SIG-M5 treated with dmso at 0.1 percent for 504 hours (cell line): Measurements from ENCODE around the gene HAAO.

ENCODE experiments used
- DNase-seq: peaks from one replicate; lab custom pipeline; 2025; ENCODE audit not compliant: unreplicated experiment; lab: John Stamatoyannopoulos, UW

HAAO gene

DNA sequence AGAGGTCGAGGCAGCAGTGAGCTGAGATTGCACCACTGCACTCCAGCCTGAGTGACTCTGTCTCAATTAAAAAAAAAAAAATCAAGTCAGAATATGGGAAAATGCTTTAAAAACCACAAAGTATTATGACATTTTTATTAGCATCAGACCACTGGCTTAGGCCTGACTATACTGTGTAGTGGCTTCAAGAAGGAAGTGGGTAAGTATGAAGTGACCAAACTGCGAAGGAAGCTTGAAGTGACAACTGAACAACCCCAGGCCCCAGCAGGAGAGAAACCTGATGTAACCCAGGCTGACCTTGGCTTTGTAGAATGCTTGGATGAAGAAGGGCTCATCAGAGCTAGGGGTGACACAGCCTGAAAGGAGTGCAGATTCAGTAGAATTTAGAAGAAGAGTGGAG, 21.4 kb upstream of the HAAO start:
- peak; percentile 64 for DNase-seq

DNA sequence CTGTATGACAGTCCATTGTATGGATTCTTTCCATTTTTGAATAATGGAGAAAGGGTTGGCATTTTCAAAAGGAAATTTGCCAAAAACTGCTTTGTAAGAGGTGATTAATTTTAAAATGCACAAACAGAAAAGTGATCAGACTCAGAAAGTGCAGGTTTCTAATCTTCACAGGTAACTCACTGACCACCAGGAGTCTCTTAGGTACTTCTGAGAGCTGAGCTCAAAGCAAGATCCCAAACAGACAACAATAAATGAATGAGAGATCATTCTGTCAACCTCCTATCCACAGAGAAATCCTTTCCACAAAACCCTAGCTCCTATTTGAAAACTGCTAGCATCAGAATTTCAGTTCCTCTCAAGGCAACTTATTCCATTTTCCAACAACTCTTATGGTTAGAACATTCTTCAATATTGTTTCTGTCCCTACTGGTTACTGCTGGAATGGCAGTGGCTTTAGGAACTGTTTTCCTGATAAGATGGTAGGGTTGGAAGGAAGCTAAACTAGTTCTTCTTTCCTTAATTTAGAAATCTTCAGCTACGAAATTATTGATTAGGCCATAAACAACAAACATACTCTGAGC, 20.6 kb upstream of the HAAO start:
- peak; percentile 57 for DNase-seq

DNA sequence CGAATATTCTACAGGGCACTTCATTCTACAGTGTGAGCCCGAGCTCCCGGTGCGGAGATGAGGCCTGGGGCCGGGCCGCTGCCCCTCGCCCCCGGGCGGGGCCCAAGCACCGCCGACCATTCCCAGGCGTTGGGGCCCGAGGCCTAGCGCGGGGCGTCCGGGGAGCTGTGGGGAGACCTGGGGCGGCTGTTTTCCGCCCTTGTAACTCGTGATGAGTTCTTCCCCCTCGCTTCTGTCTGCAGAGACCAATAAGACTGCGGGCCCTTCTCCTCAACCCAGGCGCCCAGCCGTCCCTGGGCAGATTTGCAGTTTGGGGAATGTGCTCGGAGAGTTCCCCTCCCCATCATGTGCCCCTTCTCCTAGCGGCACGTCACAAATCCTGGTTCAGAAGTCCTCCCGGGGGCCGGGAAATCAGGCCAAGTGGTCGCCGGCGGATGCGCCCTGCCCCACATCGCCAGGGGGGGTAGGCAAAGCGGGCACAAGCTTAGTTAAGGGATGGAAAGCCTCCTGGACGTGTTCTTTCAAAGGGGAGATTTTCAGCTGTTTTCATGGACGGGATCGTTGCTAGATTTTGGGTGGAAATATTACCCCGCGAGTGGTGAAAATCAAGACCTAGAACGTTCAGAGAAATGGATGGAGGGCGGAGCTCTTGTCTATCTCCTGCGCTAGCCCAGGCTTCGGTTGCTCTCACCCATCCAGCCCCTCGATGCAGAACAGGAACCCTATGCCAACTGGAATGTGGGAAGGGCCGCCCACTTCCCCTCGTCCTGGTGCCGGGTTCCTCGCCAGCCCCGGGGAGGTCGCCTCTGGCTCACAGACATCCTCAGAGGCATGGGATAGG, 18.8 kb upstream of the HAAO start:
- no peak for DNase-seq

DNA sequence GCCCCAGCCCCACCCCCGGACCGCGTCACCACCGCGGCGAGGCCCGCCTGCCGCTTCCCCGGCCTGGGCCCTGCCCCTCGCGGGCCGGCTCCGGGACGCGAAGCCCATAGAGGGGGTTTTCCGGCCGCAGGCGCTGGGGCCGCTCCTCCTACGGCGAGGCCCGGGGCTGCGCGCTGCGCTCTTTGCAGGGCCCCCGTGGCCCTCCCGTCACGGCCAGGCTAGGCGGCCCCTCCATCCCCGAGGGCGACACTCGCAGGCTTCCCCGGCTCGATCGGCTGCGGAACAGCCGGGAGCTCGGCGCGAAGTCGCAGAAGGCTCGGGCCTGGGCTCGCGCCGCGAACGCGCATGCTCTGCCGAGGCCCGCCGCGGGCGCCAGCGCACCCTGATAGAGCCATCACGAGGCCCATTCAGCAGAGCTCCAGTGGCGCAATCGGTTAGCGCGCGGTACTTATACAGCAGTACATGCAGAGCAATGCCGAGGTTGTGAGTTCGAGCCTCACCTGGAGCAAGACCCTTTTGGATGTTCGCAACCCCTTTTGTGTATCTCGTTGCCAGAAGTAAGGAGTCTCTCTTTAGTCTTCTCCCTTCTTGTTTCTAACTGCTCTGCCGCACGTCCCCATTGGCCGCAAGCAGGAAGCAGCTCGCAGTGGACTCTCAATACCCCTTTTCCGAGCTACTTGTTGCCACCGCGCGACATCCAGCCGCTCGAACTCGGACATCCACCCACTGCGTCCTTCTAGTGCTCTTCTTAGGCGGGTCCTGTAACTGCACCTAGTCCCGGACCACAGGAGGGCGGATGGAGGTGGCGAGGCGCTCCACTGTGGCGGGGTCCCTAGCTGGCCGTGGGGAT, 18.0 kb upstream of the HAAO start:
- DNase-seq = peak; percentile 91

DNA sequence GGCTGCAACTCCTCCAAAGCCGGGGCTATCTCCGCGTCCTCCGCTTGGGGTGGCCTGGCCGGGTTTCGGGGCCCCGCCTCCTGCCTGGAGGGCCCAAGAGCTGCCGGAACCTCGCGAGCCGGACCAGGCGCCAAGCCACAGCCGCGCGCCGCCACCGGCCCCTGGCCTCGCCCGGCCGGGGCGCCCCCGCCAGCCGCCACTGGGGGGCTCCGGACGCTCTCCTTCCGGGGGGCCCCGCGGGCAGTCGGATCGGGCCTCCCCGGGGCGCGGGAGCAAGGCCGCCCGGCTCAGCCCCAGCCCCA, 17.4 kb upstream of the HAAO start:
- DNase-seq = peak; percentile 82

DNA sequence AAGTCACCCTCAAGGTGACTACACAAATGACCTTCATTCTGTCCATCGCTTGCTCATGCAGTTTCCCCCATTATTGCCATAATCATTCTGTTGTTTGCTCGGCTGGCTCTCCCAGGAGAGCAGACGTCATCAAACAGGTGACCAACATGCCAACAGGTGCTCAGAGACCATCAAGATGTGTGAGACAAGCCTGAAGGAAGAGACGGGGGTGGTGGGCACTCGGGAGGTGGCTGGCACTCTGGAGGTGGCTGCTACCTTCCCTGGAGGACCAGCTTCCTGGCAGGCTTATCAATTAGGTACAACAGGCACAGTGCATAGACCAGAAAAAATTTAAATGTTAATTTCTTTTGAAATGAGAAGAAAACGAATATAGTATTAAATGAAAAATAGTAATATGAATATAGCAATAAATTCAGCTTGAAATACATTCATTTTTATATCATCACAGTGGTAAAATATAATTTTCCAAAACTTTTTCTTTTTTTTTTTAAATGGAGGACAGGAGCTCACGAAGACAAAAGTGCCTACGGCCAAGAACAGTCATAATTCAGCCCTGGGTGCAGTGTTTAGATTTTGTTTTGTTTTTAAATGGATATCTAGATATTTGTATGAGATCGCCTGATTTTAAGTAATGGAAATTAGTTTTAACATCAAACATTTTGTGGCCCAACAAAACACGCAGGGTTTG, 16.9 kb upstream of the HAAO start:
- no peak for DNase-seq

DNA sequence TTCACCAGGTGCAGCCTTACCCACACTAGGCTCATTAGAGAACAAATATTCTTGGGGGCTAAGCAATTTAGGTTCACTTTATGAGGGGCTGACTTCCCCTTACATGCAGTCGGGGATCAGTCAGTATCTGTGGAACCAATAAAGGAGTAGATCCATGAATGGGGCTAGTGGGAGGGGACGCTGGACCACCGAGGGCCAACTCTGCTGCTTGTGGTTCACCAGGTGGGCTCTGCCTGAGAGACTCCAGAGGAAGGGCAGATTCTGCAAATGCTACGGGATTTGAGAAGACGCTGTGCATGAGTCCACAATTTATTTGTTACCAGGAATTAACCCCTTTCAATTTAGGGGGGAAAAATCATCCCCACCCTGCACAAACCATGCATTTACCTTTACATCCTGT, 15.9 kb upstream of the HAAO start:
- no peak for DNase-seq

DNA sequence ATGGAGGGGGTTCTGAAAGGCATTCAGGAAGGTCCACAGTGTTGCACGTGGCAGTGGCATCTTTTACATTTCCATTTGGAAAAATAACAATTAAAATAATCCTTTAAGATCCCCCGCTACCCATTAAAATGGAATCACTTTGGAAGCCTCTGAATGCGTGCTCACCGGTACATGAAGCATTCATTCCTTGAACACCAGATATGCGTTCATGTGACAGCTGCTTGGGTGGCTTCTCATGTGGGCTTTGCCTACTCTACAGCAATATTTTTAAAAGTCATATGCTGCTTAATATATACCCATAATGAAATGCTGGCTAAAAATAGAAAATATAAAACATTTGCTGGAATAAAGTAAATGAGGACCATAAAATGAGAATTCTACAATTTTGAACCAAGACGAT, 14.4 kb upstream of the HAAO start:
- no peak for DNase-seq

DNA sequence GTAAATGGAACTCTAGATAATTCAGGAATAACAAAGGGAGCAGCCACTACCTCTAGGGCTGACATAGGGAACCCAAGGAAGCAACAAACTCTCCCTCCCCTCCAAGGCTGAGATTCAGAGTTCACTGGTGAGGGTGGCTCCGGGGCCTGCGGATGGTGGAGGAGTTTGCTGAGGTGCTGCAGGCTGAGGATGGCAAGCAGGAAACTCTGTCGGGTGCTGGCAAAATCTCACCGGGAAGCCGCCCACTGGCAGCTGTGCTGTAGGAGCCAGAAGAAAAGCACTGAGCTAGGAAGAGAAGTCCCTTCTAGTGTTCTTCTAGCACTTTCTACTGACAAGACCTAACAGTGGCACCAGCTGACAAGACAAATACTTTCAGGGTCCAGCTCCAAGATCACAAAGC, 12.5 kb upstream of the HAAO start:
- no peak for DNase-seq

DNA sequence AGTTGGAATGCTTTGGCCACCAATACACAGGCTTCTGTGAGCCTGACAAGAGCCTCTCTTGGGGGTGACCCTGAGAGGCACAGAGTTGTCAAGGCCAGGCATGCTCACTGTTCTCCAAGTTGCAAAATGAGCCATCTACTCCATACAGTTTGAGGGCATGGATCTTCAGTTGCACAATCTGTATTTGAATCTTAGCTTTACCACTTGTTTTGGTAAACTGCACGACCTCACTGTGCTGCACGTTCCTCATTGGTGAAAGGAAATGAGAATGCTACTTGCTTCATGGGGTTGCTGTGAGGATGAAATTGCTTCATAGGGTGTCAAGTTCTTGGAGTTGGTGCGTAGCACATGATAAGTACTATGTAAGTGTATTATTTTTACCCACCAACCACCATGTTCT, 12.0 kb upstream of the HAAO start:
- peak; percentile 95 for DNase-seq

DNA sequence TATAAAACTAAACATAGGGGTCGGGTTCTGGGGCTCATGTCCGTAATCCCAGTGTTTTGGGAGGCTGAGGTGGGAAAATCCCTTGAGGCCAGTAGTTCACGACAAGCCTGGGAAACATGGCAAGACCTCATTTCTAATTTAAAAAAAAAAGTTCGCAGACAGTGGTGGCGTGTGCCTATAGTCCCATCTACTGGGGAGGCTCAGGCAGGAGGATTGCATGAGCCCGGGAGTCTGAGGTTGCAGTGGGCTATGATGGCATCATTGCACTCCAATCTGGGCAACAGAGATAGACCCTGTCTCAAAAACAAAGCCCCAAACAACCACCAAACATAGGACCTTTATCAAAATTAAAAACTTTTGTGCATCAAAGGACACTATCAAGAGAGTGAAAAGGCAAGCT, 9.8 kb upstream of the HAAO start:
- no peak for DNase-seq

DNA sequence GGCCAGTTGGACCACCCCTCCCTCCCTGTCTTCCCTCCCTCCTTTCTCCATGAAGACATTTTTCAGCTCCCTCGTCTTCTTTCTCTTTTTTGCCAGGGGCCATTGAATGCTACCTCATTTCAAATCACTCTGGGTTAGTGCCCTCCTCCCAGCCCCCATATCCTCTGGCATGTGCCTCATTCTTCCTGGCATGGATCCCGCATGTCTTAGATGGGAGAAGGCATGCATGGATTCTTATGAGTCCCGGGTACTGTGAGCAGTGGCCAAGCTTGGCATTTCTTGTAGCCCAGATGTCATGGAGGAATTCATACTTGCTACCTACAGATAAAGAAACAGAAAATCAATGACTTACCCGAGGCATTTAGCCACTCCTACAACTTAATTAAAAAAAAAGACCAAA, 9.0 kb upstream of the HAAO start:
- DNase-seq = no peak

DNA sequence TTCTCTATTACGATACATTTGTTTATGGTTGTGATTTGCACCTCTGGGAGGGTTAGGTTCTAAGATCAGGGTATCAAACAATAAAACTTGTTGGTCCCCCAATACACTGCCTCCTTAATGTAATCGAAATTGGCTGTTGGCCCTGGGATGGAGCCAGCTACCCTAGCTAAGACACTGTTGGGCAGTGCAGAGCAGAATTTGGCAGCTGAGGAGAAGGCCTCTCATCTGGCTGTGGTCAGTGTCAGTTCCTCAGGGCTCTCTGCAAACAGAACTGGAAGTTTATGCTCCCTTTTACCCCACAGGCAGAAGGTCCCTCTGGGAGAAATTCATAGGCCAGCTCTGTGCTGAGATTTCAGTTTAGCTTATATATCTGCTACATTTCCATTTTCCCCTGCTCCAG, 8.6 kb upstream of the HAAO start:
- no peak for DNase-seq

DNA sequence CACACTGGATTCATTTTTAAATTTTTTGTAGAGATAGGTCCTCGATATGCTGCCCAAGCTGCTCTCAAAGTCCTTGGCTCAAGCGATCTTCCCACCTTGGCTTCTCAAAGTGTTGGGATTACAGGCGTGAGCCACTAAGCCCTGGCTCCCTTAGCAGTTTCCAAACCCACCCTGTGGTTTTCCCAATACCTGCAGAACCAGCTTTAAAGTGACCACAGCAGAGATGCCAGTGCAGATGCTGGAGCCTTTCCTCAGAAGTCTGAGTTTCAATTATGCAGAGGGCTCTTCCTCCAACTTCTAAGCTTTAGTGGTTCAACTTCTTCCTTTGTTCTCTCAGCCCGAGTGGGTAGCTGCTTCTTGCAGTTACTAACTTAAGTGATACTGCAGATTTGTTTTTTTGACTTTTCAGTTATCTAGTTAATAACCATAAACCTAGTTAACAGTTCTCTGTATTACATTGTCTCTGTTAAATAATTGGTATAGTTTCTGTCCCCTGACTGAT, 8.1 kb upstream of the HAAO start:
- DNase-seq = no peak

DNA sequence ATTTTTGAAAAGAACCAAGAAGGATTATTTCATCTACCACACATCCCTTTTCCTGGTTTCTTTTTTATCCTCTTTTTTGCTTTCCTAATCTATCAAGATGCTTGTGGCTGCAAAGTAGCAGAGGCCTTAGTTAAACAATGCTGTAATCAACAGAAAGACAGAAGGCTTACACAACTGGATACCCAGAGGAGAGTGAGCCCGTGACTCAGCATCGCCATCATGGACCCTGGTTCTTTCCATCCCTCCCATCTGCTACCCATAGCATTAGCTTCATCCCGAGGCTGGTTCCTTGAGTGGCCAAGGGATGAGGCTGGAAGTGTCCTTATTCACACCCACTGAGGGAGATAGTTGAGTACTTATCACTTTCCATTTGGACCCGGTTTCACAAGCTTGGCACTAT, 7.5 kb upstream of the HAAO start:
- DNase-seq = no peak

DNA sequence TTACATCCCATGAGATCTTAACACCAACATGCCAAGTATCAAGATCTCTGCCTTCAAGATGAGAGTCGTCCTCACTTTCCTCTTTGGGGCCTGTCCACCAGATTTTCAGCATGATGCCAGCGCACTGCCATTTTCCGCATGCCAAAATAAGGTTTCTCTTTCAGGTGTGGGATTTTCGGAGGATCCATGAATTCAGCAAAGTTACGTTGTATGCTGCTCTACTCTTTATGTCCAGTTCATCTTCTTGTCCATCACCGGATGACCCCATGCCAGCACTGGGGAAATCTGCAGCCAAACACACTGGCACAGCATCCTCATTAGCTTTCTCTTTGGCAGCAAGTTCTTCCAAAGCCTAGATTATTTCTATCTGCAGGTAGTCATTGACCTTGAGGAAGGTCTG, 4.9 kb upstream of the HAAO start:
- no peak for DNase-seq

DNA sequence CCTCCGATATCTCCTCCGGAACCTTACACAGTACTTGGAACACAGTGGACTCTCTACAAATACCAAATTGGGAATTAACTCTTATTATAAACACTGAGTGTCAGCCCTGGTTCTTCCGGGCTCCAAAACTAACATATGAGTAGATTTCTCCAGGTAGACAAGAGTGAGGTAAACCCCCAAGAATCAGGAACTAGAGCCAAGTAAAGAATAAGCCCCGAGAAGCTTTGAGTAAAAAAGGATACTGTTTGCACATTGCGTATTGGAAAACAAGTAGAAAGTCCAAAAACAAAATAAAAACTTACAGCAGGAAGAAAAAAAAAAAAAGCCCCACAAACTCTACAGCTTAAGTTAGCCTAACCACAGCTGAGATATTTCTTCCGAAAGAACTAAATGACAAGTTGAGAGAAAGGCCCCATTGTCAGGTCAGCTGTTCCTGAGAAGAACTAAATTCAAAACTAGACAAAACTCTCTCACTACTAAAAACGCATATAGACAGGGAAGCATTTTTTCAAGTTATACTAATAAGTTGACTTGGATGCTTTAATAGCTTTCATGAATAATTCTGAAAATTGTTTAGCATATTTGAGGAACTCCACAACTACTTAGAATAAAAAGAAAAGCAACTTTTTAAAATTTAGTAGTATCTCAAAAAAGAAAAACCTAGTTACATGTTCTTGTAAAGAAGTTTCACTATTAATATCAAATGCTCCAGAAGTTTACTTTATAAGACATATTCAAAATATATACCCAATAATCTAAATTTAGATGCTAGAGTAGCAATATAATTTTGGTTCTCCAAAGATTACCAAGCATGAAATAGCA, 4.3 kb upstream of the HAAO start:
- no peak for DNase-seq

DNA sequence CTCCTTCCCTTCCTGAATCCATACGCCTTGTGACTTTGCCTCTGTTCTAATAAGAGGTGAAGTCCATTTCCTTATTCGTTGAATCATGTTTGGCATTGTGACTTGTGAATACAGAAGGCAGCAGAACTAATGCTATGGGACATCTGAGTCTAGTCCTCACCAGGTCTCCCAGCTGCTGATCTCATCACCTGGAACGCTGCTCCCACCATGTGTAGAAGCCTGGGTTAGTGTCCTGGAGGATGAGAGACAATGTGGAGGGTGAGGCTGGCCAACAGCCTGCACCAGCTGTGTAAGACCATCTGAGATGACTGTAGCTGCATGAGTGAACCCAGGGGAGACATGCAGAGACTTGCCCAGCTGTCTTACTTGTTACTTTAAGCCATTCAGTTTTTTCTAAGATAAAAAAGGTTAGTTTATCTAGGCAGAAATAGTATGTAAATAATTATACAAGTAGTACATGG, 3.5 kb upstream of the HAAO start:
- DNase-seq = no peak

DNA sequence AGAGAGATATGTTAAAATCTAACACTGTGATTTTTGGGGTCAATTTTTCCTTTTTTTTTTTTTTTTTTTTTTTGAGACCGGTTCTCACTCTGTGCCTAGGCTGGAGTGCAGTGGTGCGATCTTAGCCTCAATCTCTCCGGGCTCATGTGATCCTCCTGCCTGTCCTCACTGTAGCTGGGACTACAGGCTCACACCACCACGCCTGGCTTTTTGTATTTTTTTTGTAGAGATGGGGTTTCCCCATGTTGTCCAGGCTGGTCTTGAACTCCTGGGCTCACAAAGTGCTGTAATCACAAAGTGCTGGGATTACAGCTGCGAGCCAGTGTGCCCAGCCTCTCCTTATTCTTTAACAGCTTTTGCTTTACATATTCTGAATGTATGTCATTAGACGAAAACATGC, 2.9 kb upstream of the HAAO start:
- no peak for DNase-seq

DNA sequence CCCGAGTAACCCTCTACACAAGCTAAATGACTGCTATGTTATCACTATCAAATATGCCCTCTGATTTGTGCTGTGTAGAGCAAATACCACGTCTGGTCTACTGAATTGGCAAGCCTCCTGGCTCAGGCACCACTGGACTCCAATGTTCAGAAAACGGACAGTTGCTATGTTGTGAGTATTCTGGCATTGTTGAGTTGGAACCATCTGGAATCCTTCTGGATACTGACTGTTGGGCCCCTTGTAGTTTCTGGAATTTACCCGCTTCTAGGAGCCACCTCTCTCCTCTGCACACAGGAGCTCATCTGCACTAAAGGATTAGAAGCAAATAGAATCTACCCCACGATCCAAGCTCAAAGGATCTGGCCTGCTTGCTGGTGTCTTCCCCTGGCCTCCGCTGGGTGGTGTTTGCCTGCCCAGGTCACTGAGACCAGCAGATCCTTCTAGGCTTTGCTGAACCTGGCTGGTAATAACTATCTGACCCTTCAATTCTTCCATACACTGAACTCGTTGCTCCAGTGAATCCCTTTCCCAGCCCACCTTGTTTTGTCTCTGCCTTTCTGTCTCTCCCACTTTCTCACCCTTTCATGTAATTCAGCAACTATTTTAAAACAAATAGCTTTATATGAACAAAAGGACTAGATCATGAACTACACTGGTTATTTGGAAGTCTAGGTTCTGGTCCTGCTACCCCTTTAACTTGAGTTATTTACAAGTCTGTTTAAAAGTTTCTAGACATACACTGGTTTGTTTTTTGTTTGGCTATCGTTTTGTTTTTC, 2.1 kb upstream of the HAAO start:
- DNase-seq = peak; percentile 27
